Thyroid gland (tissue), 4 donors: ENCODE results near the gene SYT17.

Source experiments
- POLR2A ChIP-seq, 2 donors: fragments of 450-650 bp; IDR thresholded peaks; one replicate each; pipeline ENCODE4 v1.6.1; 2017; ENCODE audit warnings: antibody characterized with exemption in 2 of 2, mild to moderate bottlenecking in 2 of 2, moderate library complexity in 1 of 2
- TF ChIP-seq, protein P1 (sequence below), 6 experiments: fragments of 200-600 bp in 3 of 6; fragments of 450-650 bp in 3 of 6; sonication (generic) in 3 of 6; IDR thresholded peaks; one replicate each; pipeline ENCODE4 v1.5.1; 2016 to 2019; ENCODE audit warnings: antibody characterized with exemption in 6 of 6, mild to moderate bottlenecking in 2 of 6, inconsistent platforms in 1 of 6, moderate library complexity in 1 of 6

GRCh38 chr16:19133600-19133999 is 34.4 kb upstream of the SYT17 start:
- TF ChIP-seq, protein P1, sequence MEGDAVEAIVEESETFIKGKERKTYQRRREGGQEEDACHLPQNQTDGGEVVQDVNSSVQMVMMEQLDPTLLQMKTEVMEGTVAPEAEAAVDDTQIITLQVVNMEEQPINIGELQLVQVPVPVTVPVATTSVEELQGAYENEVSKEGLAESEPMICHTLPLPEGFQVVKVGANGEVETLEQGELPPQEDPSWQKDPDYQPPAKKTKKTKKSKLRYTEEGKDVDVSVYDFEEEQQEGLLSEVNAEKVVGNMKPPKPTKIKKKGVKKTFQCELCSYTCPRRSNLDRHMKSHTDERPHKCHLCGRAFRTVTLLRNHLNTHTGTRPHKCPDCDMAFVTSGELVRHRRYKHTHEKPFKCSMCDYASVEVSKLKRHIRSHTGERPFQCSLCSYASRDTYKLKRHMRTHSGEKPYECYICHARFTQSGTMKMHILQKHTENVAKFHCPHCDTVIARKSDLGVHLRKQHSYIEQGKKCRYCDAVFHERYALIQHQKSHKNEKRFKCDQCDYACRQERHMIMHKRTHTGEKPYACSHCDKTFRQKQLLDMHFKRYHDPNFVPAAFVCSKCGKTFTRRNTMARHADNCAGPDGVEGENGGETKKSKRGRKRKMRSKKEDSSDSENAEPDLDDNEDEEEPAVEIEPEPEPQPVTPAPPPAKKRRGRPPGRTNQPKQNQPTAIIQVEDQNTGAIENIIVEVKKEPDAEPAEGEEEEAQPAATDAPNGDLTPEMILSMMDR (IDR thresholded peaks at IDR 0.05) = no peak
- TF ChIP-seq POLR2A (IDR thresholded peaks at IDR 0.05) = no peak
